Sciatic nerve (tissue), 2 donors: ENCODE results near the gene DENND2D. TPM values are rescaled to one million over a fixed set of nuclear protein-coding genes. Genes with fewer than 3 reads are reported as not detected.

Experiments used
- ATAC-seq: fragments of 200-7000 bp; cut with Tn5 transposase; one replicate; pipeline ENCODE4 v1.9.1; 2020; ENCODE audit warnings: mild to moderate bottlenecking, moderate library complexity
- DNase-seq: peaks from one replicate; pipeline ENCODE4 v3.0.0-alpha.2; 2020; ENCODE audit warnings: low spot score
- intact Hi-C: fragments of 100-400 bp; cut with DNase I; formaldehyde crosslinking; loops from one replicate; pipeline ENCODE4 v1.14.2; 2022
- total RNA-seq: library from RNA; stranded (reverse); fragmentation: NEBNext Ultra II Directional; extraction: Animal tissue kit (Norgen Biotek cat#: 25700); gene quantifications from one replicate; pipeline ENCODE4 v1.2.1, GENCODE V29; 2021
- donor health status: DM: no; HTN: no; CAD: no.
- donor health status: DM: no; HTN: no; CAD: no.

DENND2D gene
- total RNA-seq, 1 donor from 2014 or later = 14.6 TPM

DNA sequence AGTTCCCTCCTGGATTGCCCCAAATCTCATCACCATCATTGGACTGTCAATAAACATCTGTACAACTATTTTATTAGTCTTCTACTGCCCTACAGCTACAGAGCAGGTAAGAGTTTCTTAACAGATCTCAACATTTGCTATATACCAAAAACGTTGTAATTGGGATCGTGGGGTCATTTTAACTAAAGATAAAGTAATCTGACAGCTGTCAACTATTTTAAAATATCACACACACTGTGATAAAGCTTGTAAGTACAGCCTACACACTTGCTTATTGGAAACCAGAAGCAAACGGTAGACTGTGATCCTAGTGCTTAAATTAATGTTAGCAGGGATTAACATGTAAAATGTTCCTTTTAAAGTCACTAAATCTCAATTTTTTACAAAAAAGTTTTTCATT lies 52.5 kb downstream of the DENND2D start:
- DNase-seq = no peak
- intact Hi-C loops = no loop called here

DNA sequence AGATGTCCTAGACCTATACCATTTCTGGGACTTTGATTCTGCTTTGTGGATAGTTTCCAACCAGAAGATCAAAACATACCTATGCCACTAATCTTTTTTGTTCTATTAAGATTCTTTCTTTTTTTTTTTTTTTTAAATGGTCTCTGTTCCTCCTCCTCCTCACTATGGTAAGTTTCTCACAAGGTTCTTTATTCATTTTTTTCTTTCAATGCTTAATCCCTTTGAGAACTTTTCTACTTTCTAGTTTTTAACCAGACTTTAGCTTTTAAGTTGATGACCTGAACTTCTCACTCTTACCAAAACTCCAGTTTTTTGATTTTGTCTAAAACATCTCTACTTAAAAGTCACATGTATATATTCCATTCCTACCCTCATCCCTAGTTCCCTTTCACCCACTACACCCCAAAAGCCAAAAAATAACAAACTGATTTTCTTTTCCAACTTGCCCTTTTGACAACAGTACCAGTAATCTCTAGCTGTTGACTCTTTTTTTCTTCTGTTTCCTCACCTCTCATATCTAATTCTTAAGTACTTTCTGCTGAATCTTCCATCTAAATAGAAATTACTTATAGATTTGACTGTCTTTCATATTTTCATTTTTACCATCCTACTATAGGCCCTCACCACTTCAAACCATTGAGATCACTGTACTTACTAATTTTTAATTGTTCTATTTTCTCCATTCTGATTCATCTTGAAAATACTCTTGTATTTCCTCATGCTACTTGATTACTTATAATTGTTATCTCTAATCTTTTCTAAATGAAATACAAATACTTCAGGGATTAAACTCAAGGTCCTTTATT lies 54.3 kb downstream of the DENND2D start:
- intact Hi-C loops = no loop called here
- DNase-seq (no peak), ATAC-seq (no peak)

More for the DNA sequence above, 52.5 kb downstream of the DENND2D start:
- no peak for ATAC-seq

DNA sequence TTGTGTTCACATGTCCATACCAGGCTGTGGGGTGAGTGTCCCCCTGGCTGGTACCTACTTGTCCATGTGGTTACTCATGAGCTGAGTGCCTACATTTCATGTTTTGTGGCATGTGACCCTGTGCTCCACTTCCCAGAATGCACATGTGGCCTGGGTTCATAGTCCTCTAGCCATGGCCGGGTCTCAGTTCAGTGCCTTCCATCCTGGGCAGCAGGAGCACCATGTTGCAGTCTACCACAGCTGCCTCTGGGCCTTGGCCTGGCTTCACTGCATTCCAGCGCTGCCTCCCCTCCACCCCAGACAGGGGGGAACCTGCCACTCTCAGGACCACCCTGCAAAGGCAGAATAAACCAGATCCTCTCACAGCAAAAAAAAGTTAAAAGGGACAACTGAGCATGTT lies 54.9 kb downstream of the DENND2D start:
- intact Hi-C loops = no loop called here
- ATAC-seq (no peak), DNase-seq (no peak)

- no peak for ATAC-seq
- no peak for DNase-seq
- intact Hi-C loops = no loop called here
These were observed 58.0 kb downstream of the DENND2D start for GRCh38 chr1:111142356-111142975.

GRCh38 chr1:111141245-111142220 lies 58.9 kb downstream of the DENND2D start:
- ATAC-seq (no peak), DNase-seq (no peak)
- intact Hi-C loops = no loop called here

- ATAC-seq (no peak), DNase-seq (no peak)
- intact Hi-C loops = no loop called here
These were observed 59.8 kb downstream of the DENND2D start for GRCh38 chr1:111140680-111140967.

DNA sequence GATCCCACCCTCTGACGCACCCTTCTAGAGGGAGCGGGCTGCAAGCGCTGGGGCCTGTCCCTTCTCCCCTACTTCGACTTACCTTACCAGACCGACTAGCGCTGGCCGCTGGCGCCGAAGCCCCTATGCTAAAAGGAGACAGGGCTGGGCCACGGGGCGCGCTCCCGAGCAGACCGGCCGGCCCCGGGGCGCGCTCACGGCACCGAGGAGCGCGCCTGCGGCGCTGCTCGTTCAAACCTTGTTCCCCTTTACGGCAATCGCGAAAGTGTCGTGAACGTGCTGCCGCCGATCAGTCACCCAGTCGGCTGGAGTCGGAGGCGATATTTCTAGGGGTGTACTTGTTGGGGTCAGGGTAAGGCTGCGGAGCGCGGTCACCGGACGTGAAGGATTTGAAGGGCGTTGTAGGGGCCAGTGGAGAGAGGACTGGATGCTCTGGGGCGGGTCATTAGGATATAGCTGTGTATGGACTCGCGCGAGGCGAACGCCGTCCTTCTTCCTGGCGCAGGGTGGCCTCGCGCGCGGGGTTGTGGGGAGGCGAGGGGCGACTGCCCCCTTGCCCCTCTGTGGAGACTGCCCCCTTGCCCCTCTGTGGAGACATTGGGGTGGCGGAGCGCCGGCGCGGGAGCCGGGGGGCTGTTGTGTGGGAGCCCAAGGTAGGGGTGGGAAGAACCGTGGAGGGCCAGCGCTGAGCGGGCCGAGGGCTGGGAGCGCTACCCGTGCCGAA lies 60.3 kb downstream of the DENND2D start, which contains the start of the genes CEPT1 and DRAM2:
Gene CEPT1, plus strand, starts transcription at position 268 of the 724 bp plus-strand sequence. CDS start 7,492 bp downstream, outside the sequence.
Gene DRAM2, minus strand, starts transcription at position 138 of the 724 bp plus-strand sequence. CDS start 8,539 bp downstream, outside the sequence.
- ATAC-seq (peak; percentile 99), DNase-seq (peak; percentile 99)
- intact Hi-C loops = no loop called here

DNA sequence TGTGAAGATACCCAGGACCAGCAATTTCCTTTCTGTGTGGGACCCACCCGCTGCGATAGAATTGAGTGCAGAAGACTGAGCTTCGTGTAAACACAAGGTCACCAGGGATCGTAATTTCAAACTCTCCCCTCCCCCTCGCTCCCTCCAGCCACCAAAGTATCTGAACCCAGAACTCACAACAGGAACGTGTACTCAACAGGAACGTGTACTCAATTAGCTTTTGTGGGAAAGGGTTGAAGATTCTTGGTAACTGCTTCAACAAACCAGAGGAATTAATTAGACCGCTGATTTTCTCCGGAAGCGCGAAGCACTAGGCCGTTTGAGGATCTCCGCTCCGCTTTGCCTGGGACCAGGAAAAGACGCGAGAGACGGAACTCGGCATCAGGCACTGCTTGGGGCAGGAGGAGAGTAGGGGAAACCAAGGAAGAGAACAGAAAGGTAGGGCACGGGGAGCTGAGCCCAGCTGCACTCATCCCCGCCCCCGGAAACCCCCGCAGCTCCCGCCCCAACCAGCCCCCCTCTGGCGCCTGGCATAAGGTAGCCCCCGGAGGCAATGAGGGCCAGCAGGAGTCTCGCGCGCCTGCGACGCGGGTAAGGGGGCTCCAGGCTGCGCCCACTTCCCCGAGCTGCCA lies 61.0 kb downstream of the DENND2D start:
- intact Hi-C loops = no loop called here
- ATAC-seq = peak; percentile 72
- DNase-seq = no peak

Other genes starting within 250 kb of the DENND2D start
- 12.7 TPM for gene LRIF1, start 236.7 kb downstream of the DENND2D start, total RNA-seq
- gene DRAM2, start 60.6 kb downstream of the DENND2D start, total RNA-seq = 34.9 TPM
- gene CEPT1, start 60.4 kb downstream of the DENND2D start, total RNA-seq = 44.8 TPM
- gene CHI3L2, start 27.1 kb upstream of the DENND2D start, total RNA-seq = 3.3 TPM
- not detected for gene CHIA, start 90.2 kb upstream of the DENND2D start, total RNA-seq
- gene OVGP1, start 227.1 kb upstream of the DENND2D start, total RNA-seq = 3.1 TPM
- 16.4 TPM for gene WDR77, start 248.6 kb upstream of the DENND2D start, total RNA-seq
- gene ATP5PB, start 248.8 kb upstream of the DENND2D start, total RNA-seq = 112 TPM